HG03175 (cell line): ENCODE measurements around the gene ITFG1.
A peak's percentile ranks its signal among the peaks of the same experiment; 100 is the strongest.
"Not testable (repeated sequence)": the region's sequence is repeated elsewhere in the genome, so short reads cannot be mapped to it uniquely, and the experiment has no call there.

Experiments
- ATAC-seq: cut with Tn5 transposase; IDR thresholded peaks from one replicate; pipeline ENCODE4 v1.9.1; 2021; ENCODE audit warnings: mild to moderate bottlenecking, moderate library complexity; ENCODE audit not compliant: unreplicated experiment

Gene ITFG1

GRCh38 chr16:47424846-47425245 lies 36.0 kb downstream of the ITFG1 start:
- no peak for ATAC-seq

DNA sequence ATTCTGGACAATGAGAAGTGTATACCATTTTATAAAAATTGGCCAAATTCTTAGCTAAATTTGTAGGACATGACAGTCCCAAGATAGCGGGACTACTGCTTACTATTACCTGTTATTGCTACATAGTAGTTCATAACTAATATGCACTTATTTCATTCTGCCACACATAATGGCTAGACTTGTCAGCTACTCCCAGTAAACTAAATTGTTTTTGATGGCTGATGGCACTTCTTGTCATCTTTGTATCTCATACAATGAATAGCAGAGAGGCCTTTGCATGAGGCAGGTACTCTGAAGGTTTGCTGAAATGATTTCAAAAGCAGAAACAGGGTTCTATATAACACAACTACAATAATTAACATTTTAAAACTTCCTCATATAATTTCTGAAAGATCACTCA lies 44.0 kb downstream of the ITFG1 start:
- ATAC-seq, result no peak

DNA sequence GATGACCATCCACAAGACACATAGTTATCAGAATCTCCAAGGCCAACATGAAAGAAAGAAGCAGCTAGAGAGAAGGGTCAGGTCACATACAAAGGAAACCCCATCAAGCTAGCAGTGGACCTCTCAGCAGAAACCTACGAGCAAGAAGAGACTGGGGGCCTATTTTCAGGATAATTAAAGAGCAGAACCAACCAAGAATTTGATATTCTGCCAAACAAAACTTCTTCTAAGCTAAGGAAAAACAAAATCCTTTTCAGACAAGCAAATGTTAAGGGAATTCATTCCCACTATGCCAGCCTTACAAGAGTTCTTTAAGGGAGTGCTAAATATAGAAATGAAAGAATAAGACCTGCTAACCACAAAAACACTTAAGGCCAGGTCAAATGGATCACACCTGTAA lies 47.8 kb downstream of the ITFG1 start:
- no peak for ATAC-seq

DNA sequence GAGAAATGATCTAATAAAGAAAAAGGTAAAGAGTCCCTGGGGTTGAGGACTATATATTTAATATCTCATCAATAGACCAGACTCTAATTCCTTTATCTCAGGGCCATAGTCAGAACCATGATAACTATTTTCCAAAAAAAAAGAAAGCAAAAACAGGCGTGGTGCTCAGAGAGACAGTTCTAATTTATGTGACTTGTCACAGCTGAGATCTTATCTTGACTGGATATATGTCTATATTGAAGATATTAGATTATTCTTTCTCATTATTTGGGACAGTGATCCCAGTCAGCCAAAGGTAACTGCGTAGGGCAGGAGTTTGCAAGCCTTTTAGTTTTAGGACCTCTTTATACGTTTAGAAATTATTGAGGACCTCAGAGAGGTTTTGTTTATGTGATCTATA lies 52.4 kb downstream of the ITFG1 start:
- ATAC-seq, result no peak

DNA sequence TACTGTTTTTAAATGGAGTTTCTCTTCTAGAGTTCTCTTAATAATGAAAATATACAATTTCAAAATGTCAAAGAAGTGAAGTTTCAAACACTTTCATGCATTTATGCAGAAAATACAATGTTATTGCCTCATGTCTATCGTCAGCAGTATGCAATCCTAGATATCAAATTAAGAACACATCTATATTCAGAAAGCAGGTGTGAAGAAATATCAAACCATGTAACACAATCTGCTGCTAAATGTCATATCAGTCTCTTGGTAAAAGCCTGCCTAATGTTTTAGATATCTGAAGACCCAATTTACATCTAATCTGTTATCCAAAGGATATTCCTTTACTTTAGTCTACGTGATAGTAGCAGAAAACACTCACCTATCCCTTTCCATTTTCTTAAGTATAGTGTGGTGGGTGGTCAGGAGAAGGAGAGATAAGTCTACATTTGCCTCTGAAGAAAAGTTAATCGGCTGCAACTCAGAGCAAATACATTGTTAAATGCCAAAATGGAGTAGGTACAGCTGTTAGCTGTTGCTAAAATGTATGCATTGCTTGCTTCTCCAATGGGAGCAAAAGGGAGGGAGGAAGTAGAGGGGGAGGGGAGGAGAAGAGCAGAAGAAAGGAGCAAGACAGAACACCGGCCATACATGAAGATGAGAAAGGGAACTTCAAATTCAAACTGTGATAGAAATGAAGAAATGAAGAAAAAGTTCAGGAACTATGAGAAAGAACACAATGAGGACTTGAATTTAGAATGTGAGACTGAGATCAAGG lies 64.9 kb downstream of the ITFG1 start:
- no peak for ATAC-seq

- ATAC-seq, result peak; percentile 92
Observed at GRCh38 chr16:47392081-47392480, 68.8 kb downstream of the ITFG1 start.

GRCh38 chr16:47388705-47389104 lies 72.2 kb downstream of the ITFG1 start:
- ATAC-seq, result no peak

DNA sequence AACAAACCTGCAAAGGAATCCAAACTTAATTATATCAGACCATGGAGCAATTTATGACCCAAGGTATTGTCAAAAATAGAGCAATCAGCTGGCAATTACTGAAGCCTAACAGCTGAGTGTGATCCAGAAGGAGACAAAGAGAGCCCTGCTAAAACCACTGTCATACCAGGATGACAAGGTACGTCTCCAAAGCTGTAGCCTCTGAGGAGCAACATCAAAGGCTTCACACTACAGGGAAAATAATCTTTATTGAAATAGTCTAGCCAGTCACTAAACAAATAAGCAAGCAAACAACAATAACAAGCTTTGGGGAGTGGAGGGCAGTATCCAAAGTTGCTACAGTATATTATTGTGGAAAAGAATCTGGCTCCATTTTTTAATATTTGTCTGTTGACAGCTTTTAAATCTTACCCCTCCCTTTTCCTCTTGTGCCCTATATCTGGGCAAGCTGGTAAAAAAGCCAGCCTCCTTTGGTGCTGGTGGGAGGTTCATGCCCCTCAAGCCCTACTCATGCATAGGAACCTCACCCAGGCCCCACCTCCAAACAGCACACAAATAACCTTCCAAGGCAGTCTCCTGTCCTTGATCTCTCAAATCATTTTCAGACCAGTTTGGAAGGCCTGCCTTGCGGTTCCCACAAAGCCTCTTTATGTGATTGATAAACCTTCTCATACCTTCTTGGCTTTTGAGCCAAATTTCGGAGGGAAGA lies 73.7 kb downstream of the ITFG1 start:
- ATAC-seq, result no peak

GRCh38 chr16:47386201-47386718 lies 74.6 kb downstream of the ITFG1 start:
- no peak for ATAC-seq

- ATAC-seq, result no peak
Observed at GRCh38 chr16:47382362-47382761, 78.5 kb downstream of the ITFG1 start.

GRCh38 chr16:47377154-47377553 lies 83.7 kb downstream of the ITFG1 start:
- no peak for ATAC-seq

DNA sequence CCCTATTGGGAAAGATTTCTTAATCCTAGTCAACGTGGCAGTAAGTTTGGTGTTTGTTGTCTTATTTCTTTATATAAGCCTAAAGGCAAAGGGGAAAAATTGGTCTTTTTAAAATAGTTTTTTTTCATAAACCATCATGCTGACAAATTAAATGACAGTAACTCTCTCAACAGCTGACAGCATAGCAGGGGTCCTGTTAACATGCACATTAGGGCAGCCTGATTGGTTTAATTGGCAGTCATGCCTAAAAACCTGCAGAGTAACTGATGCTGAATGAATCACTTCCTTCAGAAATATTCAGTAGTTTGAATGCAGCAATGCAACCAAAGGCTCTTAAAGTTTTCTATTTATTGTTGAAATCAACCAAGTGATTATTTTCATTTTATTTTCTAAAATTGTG lies 85.4 kb downstream of the ITFG1 start:
- ATAC-seq, result no peak

DNA sequence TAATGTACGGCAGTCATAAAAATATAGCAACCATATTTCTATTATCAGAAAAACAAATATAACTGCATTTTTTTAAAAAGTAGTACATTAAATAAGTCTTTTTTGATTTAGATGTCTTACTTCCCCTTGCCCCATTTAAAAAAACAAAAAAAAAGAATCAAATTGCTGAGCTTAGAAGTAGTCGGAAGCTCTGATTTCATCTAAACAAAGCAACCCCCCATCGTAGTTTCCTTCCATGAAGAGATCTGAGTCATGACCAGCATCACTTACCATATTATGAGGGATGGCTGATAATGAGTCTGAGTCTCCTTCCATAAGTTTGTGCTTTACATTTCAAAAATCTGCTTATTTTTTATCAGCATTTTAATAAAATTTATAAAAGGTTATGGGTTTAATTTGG lies 86.2 kb downstream of the ITFG1 start:
- no peak for ATAC-seq

GRCh38 chr16:47371271-47372014 lies 89.4 kb downstream of the ITFG1 start:
- ATAC-seq, result no peak

GRCh38 chr16:47370536-47370935 lies 90.3 kb downstream of the ITFG1 start:
- ATAC-seq, result no peak

DNA sequence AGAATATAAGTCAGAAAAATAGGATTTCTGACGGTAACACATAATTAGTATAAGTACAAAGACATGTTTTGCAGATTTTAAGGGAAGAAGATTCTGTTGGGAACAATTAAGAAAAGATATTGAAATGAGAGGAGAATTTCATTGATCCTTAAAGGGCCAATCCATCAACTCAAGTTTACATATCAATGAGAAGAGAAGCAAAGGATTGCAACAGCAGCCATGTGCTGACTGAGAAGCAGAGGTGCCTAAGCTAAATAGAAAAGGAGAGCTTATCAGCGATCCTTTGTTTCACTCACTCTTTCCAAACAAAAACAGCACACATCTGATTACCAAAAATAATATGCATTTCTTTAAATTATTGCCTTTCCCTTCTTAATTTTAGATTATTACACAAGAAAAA lies 94.6 kb downstream of the ITFG1 start:
- no peak for ATAC-seq

DNA sequence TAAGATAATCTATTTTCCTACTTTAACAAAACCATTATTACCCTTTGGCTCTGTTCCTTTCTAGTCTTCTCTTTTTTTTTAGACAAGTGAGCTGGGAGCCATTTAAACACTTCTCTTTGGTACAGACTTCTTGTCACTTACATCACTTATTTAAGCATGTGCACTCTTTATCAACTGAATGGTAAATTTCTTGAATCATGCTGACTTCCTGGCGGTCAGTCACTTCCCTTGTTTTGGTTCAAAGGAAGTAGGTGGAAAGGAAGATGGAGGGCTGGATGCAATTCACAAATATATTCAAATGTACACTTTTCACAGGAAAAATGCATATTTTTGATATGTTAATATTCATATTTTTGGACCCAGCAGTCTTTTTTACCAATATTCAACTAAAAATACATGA lies 97.1 kb downstream of the ITFG1 start:
- no peak for ATAC-seq

DNA sequence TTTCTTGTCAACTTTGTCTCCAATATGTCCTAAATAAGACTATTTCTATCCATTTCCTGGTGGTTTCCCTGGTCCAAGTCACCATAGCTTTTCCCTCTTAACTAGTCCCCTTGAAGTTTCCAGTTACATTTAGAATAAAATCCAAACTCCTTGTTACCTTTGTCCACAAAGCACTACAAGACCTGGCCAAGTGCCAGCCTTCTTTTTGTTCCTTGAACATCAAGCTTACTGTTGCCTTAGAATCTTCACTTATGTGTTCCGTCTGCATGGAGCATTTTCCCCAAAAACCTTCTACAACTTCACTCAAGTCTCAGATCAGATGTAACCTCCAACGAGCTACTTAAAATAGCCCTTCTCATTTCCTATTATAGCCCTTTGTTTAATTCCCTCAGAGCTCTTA lies 101.4 kb downstream of the ITFG1 start:
- no peak for ATAC-seq

GRCh38 chr16:47358816-47359215 lies 102.0 kb downstream of the ITFG1 start:
- ATAC-seq, result no peak

- ATAC-seq, result not testable (repeated sequence)
Observed at GRCh38 chr16:47349029-47349428, 111.8 kb downstream of the ITFG1 start.

GRCh38 chr16:47347021-47347696 lies 113.7 kb downstream of the ITFG1 start:
- not testable (repeated sequence) for ATAC-seq
